ENCODE data around the gene CHST9.

DNA sequence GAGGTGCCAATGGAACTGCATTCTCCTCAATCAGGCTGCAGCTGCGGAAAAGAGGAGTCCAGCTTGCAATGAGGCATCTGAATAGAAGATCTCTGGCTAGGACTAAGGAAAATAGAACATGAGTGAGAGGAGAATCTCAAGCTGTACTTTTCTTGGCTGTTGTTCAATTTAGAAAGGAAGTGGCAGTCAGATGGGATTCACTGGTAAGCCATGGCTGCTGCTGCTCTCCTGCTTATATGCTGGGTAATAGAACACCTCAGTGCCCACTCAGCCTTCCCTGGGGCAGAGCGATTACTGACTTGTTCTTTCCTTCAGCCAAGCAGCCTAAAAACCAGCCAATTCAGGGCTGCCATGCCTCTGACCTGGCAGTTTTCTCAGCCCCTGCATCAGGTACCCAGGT lies 17.6 kb upstream of the CHST9 start:
- TF ChIP-seq, protein P1, sequence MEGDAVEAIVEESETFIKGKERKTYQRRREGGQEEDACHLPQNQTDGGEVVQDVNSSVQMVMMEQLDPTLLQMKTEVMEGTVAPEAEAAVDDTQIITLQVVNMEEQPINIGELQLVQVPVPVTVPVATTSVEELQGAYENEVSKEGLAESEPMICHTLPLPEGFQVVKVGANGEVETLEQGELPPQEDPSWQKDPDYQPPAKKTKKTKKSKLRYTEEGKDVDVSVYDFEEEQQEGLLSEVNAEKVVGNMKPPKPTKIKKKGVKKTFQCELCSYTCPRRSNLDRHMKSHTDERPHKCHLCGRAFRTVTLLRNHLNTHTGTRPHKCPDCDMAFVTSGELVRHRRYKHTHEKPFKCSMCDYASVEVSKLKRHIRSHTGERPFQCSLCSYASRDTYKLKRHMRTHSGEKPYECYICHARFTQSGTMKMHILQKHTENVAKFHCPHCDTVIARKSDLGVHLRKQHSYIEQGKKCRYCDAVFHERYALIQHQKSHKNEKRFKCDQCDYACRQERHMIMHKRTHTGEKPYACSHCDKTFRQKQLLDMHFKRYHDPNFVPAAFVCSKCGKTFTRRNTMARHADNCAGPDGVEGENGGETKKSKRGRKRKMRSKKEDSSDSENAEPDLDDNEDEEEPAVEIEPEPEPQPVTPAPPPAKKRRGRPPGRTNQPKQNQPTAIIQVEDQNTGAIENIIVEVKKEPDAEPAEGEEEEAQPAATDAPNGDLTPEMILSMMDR (optimal IDR thresholded peaks at IDR 0.05 in 1 of 3, IDR thresholded peaks at IDR 0.05 in 1 of 3, conservative IDR thresholded peaks at IDR 0.05 in 1 of 3; ENCODE audit: extremely low read depth in 1 of 3, insufficient read depth in 2 of 3, low read length in 3 of 3), result no peak
- no peak for TF ChIP-seq EZH2 (IDR thresholded peaks at IDR 0.05; ENCODE audit: low read length)

Measured in keratinocyte (primary cell).